Esophagus squamous epithelium (tissue), 4 donors: ENCODE results near the gene CFTR.

Experiments
- POLR2A ChIP-seq, 4 donors: fragments of 450-650 bp; IDR thresholded peaks; one replicate each; pipeline ENCODE4 v1.6.1; 2017; ENCODE audit warnings: antibody characterized with exemption in 4 of 4, mild to moderate bottlenecking in 4 of 4, moderate library complexity in 3 of 4
- TF ChIP-seq, protein P1 (sequence below), 6 experiments: fragments of 450-650 bp in 4 of 6; fragments of 200-600 bp in 2 of 6; sonication (generic) in 2 of 6; IDR thresholded peaks; one replicate each; pipeline ENCODE4 v1.5.1; 2016 to 2019; ENCODE audit warnings: antibody characterized with exemption in 6 of 6, mild to moderate bottlenecking in 4 of 6, moderate library complexity in 4 of 6

DNA sequence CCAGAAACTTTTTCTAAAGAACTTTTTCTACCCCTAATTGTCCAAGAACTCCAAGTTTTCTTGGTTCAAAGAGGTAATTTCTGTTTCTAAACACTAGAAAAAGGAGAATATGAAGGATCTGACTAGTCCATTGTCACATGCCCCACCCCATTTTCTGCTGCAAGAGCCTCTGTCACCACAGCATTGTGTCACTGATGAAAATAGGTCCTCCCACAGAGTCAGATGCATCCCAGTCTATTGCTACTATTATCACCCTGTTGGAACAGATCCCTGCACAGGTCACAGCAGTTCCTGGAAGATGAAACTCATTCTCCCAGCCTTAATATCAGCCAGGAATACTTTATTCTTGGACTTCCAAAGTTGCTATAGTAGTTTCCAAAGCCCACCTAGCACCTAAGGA, 7.5 kb upstream of the CFTR start:
- TF ChIP-seq, protein P1, sequence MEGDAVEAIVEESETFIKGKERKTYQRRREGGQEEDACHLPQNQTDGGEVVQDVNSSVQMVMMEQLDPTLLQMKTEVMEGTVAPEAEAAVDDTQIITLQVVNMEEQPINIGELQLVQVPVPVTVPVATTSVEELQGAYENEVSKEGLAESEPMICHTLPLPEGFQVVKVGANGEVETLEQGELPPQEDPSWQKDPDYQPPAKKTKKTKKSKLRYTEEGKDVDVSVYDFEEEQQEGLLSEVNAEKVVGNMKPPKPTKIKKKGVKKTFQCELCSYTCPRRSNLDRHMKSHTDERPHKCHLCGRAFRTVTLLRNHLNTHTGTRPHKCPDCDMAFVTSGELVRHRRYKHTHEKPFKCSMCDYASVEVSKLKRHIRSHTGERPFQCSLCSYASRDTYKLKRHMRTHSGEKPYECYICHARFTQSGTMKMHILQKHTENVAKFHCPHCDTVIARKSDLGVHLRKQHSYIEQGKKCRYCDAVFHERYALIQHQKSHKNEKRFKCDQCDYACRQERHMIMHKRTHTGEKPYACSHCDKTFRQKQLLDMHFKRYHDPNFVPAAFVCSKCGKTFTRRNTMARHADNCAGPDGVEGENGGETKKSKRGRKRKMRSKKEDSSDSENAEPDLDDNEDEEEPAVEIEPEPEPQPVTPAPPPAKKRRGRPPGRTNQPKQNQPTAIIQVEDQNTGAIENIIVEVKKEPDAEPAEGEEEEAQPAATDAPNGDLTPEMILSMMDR (IDR thresholded peaks at IDR 0.05) = no peak
- no peak for TF ChIP-seq POLR2A (IDR thresholded peaks at IDR 0.05)
